ENCODE results near the gene GPRC5C.

DNA sequence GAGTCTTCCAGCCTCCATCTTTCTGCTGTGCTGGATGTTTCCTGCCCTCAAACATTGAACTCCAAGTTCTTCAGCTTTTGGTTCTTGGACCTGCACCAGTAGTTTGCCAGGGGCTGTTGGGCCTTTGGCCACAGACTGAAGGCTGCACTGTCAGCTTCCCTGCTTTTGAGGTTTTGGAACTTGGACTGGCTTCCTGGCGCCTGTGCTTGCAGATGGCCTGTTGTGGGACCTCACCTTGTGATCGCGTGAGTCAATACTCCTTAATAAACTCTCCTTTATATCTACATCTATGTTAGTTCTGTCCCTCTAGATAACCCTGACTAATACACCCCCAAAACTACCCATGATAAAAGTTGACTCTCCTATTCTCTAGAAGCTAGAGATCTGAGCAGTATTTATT, 26.9 kb downstream of the GPRC5C start:
- no peak for TF ChIP-seq POLR2AphosphoS5 (IDR thresholded peaks at IDR 0.05)
- TF ChIP-seq CTCF (IDR thresholded peaks at IDR 0.05): no peak
- no peak for TF ChIP-seq EP300 (IDR thresholded peaks at IDR 0.05; ENCODE audit: low read depth)

Measured in transverse colon (tissue), 4 donors.